ENCODE results near the gene LRMDA. TPM values are rescaled to one million over a fixed set of nuclear protein-coding genes. Genes with fewer than 3 reads are reported as not detected.
A peak's percentile ranks its signal among the peaks of the same experiment; 100 is the strongest.

The LRMDA gene
- total and polyA plus RNA-seq, 7 donors = 2.8 to 22.2 (median 9.0) TPM

DNA sequence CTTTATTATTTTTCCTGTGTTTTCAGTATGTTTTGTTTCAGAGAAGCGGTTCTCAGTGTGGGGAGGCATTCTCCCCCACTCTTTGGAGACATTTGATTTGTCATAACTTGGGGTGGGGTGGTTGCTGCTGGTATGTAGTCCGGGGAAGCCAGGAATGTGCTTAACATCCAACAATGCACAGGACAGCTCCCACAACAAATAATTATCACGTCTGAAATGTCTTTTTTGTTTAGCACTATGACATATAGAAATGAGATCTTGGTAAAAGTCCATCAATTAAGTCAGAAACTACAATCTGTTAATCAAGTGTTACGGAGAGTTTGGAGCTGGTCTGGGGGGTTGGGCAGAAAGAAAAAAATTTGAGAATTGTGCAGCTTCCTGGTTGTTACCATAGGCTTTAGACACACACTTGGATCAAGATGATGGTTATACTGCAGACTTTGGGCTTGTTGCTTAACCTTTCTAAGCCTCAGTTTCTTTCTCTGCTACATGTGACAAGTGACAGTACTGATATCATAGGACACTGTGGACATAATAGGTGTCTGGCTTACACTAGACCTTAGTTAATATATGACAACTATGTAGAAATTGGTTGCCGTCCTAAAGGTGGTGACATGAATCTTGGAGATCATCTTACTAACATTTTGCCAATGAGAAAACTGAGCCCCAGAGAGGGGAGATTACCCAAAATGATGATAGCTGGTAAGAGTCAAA, 113.7 kb downstream of the LRMDA start:
- H3K4me1 ChIP-seq = peaks cover 0 to 49% (median 27%) of the 10 kb centered on the region in 4 donors
- 76 to 80% methylated on average over 5 of the region's 5 CpGs for WGBS, 2 donors
- DNase-seq = no peak
- H3K27ac ChIP-seq = no peak overlapping the region
- no peak for TF ChIP-seq EP300 (IDR thresholded peaks at IDR 0.05)
- TF ChIP-seq POLR2A (IDR thresholded peaks at IDR 0.05) = no peak
- no peak for TF ChIP-seq POLR2AphosphoS5 (IDR thresholded peaks at IDR 0.05)
- TF ChIP-seq, protein P1, sequence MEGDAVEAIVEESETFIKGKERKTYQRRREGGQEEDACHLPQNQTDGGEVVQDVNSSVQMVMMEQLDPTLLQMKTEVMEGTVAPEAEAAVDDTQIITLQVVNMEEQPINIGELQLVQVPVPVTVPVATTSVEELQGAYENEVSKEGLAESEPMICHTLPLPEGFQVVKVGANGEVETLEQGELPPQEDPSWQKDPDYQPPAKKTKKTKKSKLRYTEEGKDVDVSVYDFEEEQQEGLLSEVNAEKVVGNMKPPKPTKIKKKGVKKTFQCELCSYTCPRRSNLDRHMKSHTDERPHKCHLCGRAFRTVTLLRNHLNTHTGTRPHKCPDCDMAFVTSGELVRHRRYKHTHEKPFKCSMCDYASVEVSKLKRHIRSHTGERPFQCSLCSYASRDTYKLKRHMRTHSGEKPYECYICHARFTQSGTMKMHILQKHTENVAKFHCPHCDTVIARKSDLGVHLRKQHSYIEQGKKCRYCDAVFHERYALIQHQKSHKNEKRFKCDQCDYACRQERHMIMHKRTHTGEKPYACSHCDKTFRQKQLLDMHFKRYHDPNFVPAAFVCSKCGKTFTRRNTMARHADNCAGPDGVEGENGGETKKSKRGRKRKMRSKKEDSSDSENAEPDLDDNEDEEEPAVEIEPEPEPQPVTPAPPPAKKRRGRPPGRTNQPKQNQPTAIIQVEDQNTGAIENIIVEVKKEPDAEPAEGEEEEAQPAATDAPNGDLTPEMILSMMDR (IDR thresholded peaks at IDR 0.05) = no peak
- intact Hi-C loops (cut with DNase I) = no loop called here
- H3K36me3 ChIP-seq = no peaks in the 10 kb centered on the region
- no peaks in the 10 kb centered on the region for H3K9me3 ChIP-seq
- no peak overlapping the region for H3K4me3 ChIP-seq
- no peaks in the 10 kb centered on the region for H3K27me3 ChIP-seq

DNA sequence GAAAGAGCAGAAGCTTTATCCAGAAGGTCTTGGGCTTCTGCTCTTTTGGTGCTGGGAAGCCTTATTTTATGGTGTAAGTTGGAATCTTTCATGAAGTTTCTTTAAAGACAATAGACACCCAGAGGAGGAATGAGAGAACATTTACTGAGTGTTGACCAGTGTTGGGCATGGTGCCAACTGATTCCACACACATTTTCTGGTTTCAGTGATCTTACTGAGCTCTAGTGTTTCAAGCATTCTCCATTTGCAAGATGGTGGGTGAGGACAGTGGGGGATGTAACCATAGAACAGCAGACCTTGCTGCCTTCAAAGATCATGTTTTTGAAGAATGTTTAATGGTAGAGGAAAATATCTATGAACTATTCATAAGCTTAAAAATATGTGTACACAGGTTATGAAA, 114.6 kb downstream of the LRMDA start:
- Histone ChIP-seq H3K27ac (no peak overlapping the region), H3K36me3 (no peaks in the 10 kb centered on the region)
- no peak for DNase-seq

DNA sequence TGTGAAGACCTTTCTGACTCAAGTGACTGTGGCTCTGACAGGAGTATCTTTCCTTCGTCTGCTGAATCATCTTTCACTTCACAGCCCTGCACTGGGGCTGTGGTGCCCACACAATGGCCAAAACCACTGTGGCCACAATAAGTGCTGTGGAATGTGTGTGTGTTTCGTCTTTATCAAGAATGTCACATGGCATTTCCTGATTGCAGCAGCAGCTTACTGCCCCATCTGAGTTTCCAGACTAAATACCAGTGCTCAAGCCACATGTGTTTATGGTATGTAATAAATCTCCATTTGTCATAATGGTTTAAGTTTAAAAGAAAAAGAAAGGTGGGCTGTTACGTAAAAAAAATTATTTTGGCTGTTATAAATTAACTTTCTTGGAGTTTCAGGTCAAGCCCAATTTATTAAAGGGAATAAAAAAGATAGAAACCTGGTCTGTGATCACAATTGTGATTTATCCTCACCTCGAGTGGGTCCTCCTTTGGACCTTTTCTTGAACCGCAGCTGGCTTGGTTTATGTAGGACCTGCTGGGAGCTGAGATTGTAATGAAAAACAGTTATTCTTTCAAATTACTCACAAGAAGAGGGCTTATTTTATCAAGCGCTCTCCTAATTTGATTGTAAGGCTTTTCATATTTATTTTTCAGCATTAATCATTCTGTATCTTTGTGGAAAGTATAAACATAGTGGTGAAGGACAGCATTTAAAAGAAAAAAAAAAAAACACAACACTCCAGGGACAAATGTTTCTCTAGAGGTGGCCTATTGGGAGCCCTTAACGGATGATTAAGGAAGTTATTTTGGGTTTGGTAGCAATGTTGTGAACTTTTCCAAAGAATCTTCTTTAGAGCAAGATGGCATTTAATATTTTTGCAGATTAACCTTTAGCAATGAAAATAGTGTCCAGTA, 116.2 kb downstream of the LRMDA start:
- Histone ChIP-seq H3K36me3 (no peaks in the 10 kb centered on the region), H3K4me1 (peaks cover 0 to 40% (median 19%) of the 10 kb centered on the region in 4 donors), H3K27ac (peak overlapping the region in 2 of 4 donors; percentile 1 to 14), H3K27me3 (no peaks in the 10 kb centered on the region), H3K9me3 (no peaks in the 10 kb centered on the region), H3K4me3 (no peak overlapping the region)
- 57 to 62% methylated on average over 7 of the region's 7 CpGs for WGBS, 2 donors
- intact Hi-C loops (cut with DNase I) = no loop called here
- TF ChIP-seq POLR2AphosphoS5 (IDR thresholded peaks at IDR 0.05) (peak in 1 of 4 donors; percentile 5), POLR2A (IDR thresholded peaks at IDR 0.05) (no peak)
- TF ChIP-seq, protein P1 (IDR thresholded peaks at IDR 0.05) = no peak
- no peak for DNase-seq

More for the DNA sequence above, 114.6 kb downstream of the LRMDA start:
- no peak for TF ChIP-seq POLR2A (IDR thresholded peaks at IDR 0.05)
- no peak for TF ChIP-seq POLR2AphosphoS5 (IDR thresholded peaks at IDR 0.05)
- no peak for TF ChIP-seq EP300 (IDR thresholded peaks at IDR 0.05)
- TF ChIP-seq, protein P1 (IDR thresholded peaks at IDR 0.05) = no peak
- Histone ChIP-seq H3K27me3 (no peaks in the 10 kb centered on the region), H3K4me3 (no peak overlapping the region), H3K4me1 (peaks cover 0 to 49% (median 27%) of the 10 kb centered on the region in 4 donors), H3K9me3 (no peaks in the 10 kb centered on the region)
- intact Hi-C loops (cut with DNase I) = no loop called here

DNA sequence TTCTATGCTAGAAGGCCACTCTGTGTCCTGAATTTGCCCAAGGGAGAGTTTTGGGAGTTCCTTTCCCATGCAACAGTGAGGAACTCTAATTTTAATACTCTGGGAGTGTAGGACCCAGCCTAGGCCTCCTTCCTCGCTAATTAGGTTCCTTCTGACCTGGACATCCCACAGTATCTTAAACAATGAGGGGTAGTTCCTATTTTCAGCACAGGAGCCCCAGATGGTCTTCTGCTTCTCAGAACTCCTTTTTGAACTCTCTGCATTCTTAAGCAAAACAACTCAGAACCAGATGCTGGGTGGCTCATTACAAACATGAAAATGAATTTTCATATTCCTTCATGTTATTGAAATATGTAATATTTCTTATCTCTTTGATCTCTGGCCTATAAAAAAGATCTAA, 116.9 kb downstream of the LRMDA start:
- TF ChIP-seq EP300 (IDR thresholded peaks at IDR 0.05) = no peak
- TF ChIP-seq POLR2A (IDR thresholded peaks at IDR 0.05) = no peak
- TF ChIP-seq, protein P1 (IDR thresholded peaks at IDR 0.05) = no peak
- no peak for TF ChIP-seq POLR2AphosphoS5 (IDR thresholded peaks at IDR 0.05)
- Histone ChIP-seq H3K27ac (no peak overlapping the region), H3K27me3 (no peaks in the 10 kb centered on the region), H3K4me1 (peaks cover 0 to 33% (median 12%) of the 10 kb centered on the region in 4 donors), H3K9me3 (no peaks in the 10 kb centered on the region), H3K36me3 (no peaks in the 10 kb centered on the region), H3K4me3 (no peak overlapping the region)
- WGBS, 2 donors = 69 to 87% methylated on average over 1 of the region's 1 CpG
- intact Hi-C loops (cut with DNase I) = no loop called here
- no peak for DNase-seq

Measured in sigmoid colon (tissue), 7 donors.